Measurements from ENCODE around the gene SAP130.

GRCh38 chr2:128016620-128017019 is 11.2 kb downstream of the SAP130 start:
- TF ChIP-seq CREB5 (CRISPR knock-in tag; IDR thresholded peaks at IDR 0.05; ENCODE audit: low read depth) (no peak), ZFP3 (CRISPR knock-in tag; IDR thresholded peaks at IDR 0.05) (no peak), OSR1 (CRISPR knock-in tag; IDR thresholded peaks at IDR 0.05) (no peak), ZFP30 (CRISPR knock-in tag; IDR thresholded peaks at IDR 0.05) (no peak), CSRNP3 (CRISPR knock-in tag; IDR thresholded peaks at IDR 0.05) (no peak), ZNF565 (CRISPR knock-in tag; conservative IDR thresholded peaks at IDR 0.05; ENCODE audit: low read depth) (no peak), TSHZ2 (CRISPR knock-in tag; IDR thresholded peaks at IDR 0.05) (no peak), ZC3H10 (CRISPR knock-in tag; IDR thresholded peaks at IDR 0.05) (no peak)
- TF ChIP-seq, protein P1, sequence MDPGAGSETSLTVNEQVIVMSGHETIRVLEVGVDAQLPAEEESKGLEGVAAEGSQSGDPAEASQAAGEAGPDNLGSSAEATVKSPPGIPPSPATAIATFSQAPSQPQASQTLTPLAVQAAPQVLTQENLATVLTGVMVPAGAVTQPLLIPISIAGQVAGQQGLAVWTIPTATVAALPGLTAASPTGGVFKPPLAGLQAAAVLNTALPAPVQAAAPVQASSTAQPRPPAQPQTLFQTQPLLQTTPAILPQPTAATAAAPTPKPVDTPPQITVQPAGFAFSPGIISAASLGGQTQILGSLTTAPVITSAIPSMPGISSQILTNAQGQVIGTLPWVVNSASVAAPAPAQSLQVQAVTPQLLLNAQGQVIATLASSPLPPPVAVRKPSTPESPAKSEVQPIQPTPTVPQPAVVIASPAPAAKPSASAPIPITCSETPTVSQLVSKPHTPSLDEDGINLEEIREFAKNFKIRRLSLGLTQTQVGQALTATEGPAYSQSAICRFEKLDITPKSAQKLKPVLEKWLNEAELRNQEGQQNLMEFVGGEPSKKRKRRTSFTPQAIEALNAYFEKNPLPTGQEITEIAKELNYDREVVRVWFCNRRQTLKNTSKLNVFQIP (CRISPR knock-in tag; IDR thresholded peaks at IDR 0.05; ENCODE audit: borderline replicate concordance, low read depth), result no peak

Measured in SK-N-SH treated with all-trans-retinoic acid at 6 μM for 48 hours (cell line).